ENCODE results near the gene CRELD2.

CRELD2 gene

GRCh38 chr22:49929994-49930575 is 11.7 kb downstream of the CRELD2 start:
- no peak for DNase-seq (ENCODE audit: low read depth, low spot score)

- no peak for DNase-seq (ENCODE audit: low read depth, low spot score)
These were observed 12.4 kb downstream of the CRELD2 start for GRCh38 chr22:49930596-49931412.

GRCh38 chr22:49933236-49934159 is 15.1 kb downstream of the CRELD2 start:
- no peak for DNase-seq (ENCODE audit: low read depth, low spot score)

- DNase-seq (ENCODE audit: low read depth, low spot score), result no peak
These were observed 15.9 kb downstream of the CRELD2 start for GRCh38 chr22:49934160-49934890.

GRCh38 chr22:49934891-49935557 is 16.6 kb downstream of the CRELD2 start:
- no peak for DNase-seq (ENCODE audit: low read depth, low spot score)

GRCh38 chr22:49935561-49935960 is 17.1 kb downstream of the CRELD2 start:
- no peak for DNase-seq (ENCODE audit: low read depth, low spot score)

- no peak for DNase-seq (ENCODE audit: low read depth, low spot score)
These were observed 17.9 kb downstream of the CRELD2 start for GRCh38 chr22:49936018-49936972.

GRCh38 chr22:49936973-49937757 is 18.7 kb downstream of the CRELD2 start:
- DNase-seq (ENCODE audit: low read depth, low spot score), result no peak

- DNase-seq (ENCODE audit: low read depth, low spot score), result no peak
These were observed 19.5 kb downstream of the CRELD2 start for GRCh38 chr22:49937758-49938564.

GRCh38 chr22:49938565-49939136 is 20.2 kb downstream of the CRELD2 start:
- DNase-seq (ENCODE audit: low read depth, low spot score), result no peak

GRCh38 chr22:49941507-49942316 is 23.3 kb downstream of the CRELD2 start:
- no peak for DNase-seq (ENCODE audit: low read depth, low spot score)

- DNase-seq (ENCODE audit: low read depth, low spot score), result no peak
These were observed 24.4 kb downstream of the CRELD2 start for GRCh38 chr22:49942565-49943404.

- no peak for DNase-seq (ENCODE audit: low read depth, low spot score)
These were observed 25.0 kb downstream of the CRELD2 start for GRCh38 chr22:49943405-49943765.

GRCh38 chr22:49943771-49944398 is 25.5 kb downstream of the CRELD2 start:
- DNase-seq (ENCODE audit: low read depth, low spot score), result no peak

- DNase-seq (ENCODE audit: low read depth, low spot score), result no peak
These were observed 26.0 kb downstream of the CRELD2 start for GRCh38 chr22:49944399-49944891.
